Calu3 (cell line): ENCODE results near the gene SKAP2. TPM values are rescaled to one million over a fixed set of nuclear protein-coding genes. Genes with fewer than 3 reads are reported as not detected.
A peak's percentile ranks its signal among the peaks of the same experiment; 100 is the strongest.

Experiments used
- BruUV-seq: library from RNA; stranded (reverse); fragments of 400-500 nt; replicated peaks from 2 replicates; lab custom pipeline; 2021; lab: Mats Ljungman, UMichigan
- CTCF ChIA-PET: fragments of 300-600 bp; sonication (Branson Sonifier 250); formaldehyde crosslinking; loops from one replicate; lab custom pipeline; 2022; ENCODE audit warnings: antibody characterized with exemption; lab: Charles Lee
- DNase-seq: peaks from one replicate; pipeline ENCODE4 v3.0.0; 2022
- H3K27ac Mint-ChIP-seq: one replicate; pipeline ENCODE4 v1.8.0; 2022; ENCODE audit warnings: mixed read lengths; ENCODE audit not compliant: unreplicated experiment
- H3K27me3 Mint-ChIP-seq: one replicate; pipeline ENCODE4 v1.8.0; 2022; ENCODE audit warnings: mixed read lengths; ENCODE audit not compliant: unreplicated experiment
- H3K36me3 Mint-ChIP-seq: one replicate; pipeline ENCODE4 v1.8.0; 2022; ENCODE audit warnings: mild to moderate bottlenecking, moderate library complexity, mixed read lengths; ENCODE audit not compliant: insufficient read depth, unreplicated experiment
- H3K4me1 Mint-ChIP-seq: one replicate; pipeline ENCODE4 v1.8.0; 2022; ENCODE audit warnings: mild to moderate bottlenecking, low read depth, mixed read lengths; ENCODE audit not compliant: unreplicated experiment
- H3K4me3 Mint-ChIP-seq: one replicate; pipeline ENCODE4 v1.8.0; 2022; ENCODE audit warnings: mild to moderate bottlenecking, low read depth, moderate library complexity, mixed read lengths; ENCODE audit not compliant: unreplicated experiment
- H3K9me3 Mint-ChIP-seq: one replicate; pipeline ENCODE4 v1.8.0; 2022; ENCODE audit warnings: low read depth, mixed read lengths; ENCODE audit not compliant: unreplicated experiment
- CTCF ChIP-seq: fragments of 200-600 bp; IDR thresholded peaks from one replicate; pipeline ENCODE4 v1.8.0; 2022; ENCODE audit warnings: antibody characterized with exemption; ENCODE audit not compliant: unreplicated experiment
- intact Hi-C: fragments of 100-400 bp; cut with micrococcal nuclease; formaldehyde crosslinking; loops from one replicate; pipeline ENCODE4 v1.10.0; 2022; ENCODE audit not compliant: unreplicated experiment
- total RNA-seq: library from RNA; stranded (reverse); gene quantifications from 2 replicates; pipeline ENCODE4 v1.2.3, GENCODE V29; 2022

Gene SKAP2
- total RNA-seq, 1 experiment from 2014 or later: 83.1 TPM

- Mint-ChIP-seq H3K27me3 (no peaks in the 10 kb centered on the region), H3K36me3 (no peaks in the 10 kb centered on the region), H3K9me3 (no peaks in the 10 kb centered on the region), H3K4me3 (no peak overlapping the region), H3K4me1 (peaks cover 10% of the 10 kb centered on the region), H3K27ac (no peak overlapping the region)
- CTCF ChIA-PET: no interaction called here
- no TSS peak for BruUV-seq
- intact Hi-C loops: no loop called here
- no peak for TF ChIP-seq CTCF
- DNase-seq: no peak
Observed at GRCh38 chr7:26638140-26638539, 226.2 kb downstream of the SKAP2 start.

GRCh38 chr7:26637610-26638009, 226.8 kb downstream of the SKAP2 start:
- Mint-ChIP-seq H3K36me3 (no peaks in the 10 kb centered on the region), H3K9me3 (no peaks in the 10 kb centered on the region), H3K27me3 (no peaks in the 10 kb centered on the region), H3K4me1 (peaks cover 10% of the 10 kb centered on the region), H3K4me3 (no peak overlapping the region), H3K27ac (no peak overlapping the region)
- CTCF ChIA-PET: no interaction called here
- TF ChIP-seq CTCF: no peak
- intact Hi-C loops: no loop called here
- BruUV-seq: no TSS peak
- no peak for DNase-seq

DNA sequence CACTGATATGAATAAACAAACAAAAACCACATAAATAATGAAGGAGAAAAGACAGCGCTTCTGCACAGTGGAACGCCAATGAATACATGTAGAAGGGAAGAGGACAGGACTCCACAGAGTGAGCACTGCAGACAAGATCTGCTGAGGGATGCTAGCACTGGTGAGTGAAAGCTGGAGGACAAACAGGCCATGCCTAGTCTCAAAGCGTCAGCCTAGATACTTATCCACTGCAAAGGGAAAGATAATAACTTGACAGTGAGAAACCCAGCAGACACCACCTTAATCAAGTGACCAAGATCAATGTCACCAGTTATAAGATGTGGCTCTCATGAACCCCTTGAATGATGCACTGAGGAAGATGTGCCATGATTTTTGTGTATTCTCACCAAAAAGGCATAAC, 227.6 kb downstream of the SKAP2 start:
- H3K9me3 Mint-ChIP-seq: no peaks in the 10 kb centered on the region
- H3K4me1 Mint-ChIP-seq: peaks cover 10% of the 10 kb centered on the region
- intact Hi-C loops: no loop called here
- H3K36me3 Mint-ChIP-seq: no peaks in the 10 kb centered on the region
- DNase-seq: no peak
- no peaks in the 10 kb centered on the region for H3K27me3 Mint-ChIP-seq
- no peak overlapping the region for H3K27ac Mint-ChIP-seq
- CTCF ChIA-PET: no interaction called here
- H3K4me3 Mint-ChIP-seq: no peak overlapping the region
- TF ChIP-seq CTCF: no peak
- no TSS peak for BruUV-seq

- DNase-seq: peak; percentile 73
- intact Hi-C loops: no loop called here
- Mint-ChIP-seq H3K36me3 (no peaks in the 10 kb centered on the region), H3K4me3 (no peak overlapping the region), H3K4me1 (peaks cover 10% of the 10 kb centered on the region), H3K9me3 (no peaks in the 10 kb centered on the region), H3K27ac (peak overlapping the region; percentile 20), H3K27me3 (no peaks in the 10 kb centered on the region)
- CTCF ChIA-PET: interaction anchor here (1.0 kb wide), 1 partner anchor 142 kb away, joined by 3 read pairs; no protein-coding TSS in a partner anchor
- BruUV-seq: no TSS peak
- TF ChIP-seq CTCF: no peak
Observed at GRCh38 chr7:26633557-26633956, 230.8 kb downstream of the SKAP2 start.
